ENCODE results near the gene OSBPL10.

Gene OSBPL10

DNA sequence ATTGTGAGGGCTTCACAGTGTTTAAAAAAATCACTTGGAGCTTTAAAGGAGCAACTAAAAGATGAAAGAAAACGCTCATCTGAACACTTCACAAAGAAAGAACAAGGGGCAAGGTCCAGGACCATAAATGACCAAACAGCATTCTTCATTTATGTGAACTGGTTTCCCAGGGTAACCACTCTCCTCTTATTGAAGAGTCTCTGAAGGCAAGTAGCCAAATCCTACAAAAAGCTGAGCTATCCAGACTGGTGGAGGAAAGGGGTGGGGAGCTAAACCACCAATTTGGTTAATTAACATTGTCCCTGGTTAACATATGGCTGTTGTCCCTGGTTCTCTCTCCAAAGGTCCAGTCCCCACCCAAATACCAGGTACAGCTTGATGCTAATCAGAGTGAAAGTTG lies 58.1 kb downstream of the OSBPL10 start:
- H3K4me3 ChIP-seq (replicated peaks; ENCODE audit: low read depth, low read length) = no peak overlapping the region
- no peak for DNase-seq (ENCODE audit: extremely low read depth, low read depth)

DNA sequence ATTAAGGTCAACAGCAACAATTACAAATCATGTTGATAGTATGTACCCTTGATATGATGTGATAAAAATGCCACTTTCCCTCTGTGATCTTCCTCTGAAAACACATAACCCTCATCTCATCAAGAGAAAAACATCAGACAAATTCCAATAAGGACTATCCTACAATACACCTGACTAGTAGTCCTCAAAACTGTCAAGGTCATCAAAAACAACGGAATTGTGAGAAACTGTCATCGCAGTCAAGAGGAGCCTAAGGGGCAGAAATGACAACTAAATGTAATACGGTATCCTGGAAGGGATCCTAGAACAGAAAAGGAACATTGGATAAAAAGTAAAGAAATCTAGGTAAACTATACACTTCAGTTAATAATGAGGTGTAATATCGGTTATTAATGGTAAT lies 59.2 kb downstream of the OSBPL10 start:
- no peak overlapping the region for H3K4me3 ChIP-seq (replicated peaks; ENCODE audit: low read depth, low read length)
- TF ChIP-seq, protein P1, sequence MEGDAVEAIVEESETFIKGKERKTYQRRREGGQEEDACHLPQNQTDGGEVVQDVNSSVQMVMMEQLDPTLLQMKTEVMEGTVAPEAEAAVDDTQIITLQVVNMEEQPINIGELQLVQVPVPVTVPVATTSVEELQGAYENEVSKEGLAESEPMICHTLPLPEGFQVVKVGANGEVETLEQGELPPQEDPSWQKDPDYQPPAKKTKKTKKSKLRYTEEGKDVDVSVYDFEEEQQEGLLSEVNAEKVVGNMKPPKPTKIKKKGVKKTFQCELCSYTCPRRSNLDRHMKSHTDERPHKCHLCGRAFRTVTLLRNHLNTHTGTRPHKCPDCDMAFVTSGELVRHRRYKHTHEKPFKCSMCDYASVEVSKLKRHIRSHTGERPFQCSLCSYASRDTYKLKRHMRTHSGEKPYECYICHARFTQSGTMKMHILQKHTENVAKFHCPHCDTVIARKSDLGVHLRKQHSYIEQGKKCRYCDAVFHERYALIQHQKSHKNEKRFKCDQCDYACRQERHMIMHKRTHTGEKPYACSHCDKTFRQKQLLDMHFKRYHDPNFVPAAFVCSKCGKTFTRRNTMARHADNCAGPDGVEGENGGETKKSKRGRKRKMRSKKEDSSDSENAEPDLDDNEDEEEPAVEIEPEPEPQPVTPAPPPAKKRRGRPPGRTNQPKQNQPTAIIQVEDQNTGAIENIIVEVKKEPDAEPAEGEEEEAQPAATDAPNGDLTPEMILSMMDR (IDR thresholded peaks at IDR 0.05; ENCODE audit: low read depth, low read length, missing control alignments) = no peak
- no peak for DNase-seq (ENCODE audit: extremely low read depth, low read depth)

More for the DNA sequence above, 58.1 kb downstream of the OSBPL10 start:
- TF ChIP-seq, protein P1 (IDR thresholded peaks at IDR 0.05; ENCODE audit: low read depth, low read length, missing control alignments) = no peak

DNA sequence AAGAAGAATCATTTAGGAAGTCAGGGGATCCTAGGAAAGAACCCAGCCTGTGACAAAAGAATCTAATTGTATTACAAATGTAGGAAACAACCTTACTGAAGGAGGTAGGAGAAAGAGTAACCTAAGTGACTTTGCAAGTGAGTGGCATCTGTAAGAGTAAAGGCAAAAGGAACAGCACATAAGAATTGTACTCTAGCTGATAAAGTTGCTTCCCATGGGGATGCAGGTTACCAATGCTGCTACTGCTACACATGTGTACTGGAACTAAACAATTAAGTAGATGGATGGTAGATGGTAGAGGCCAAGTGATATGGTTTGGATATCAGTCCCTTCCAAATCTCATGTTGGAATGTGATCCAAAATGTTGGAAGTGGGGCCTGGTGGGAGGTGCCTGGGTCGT lies 60.8 kb downstream of the OSBPL10 start:
- no peak for DNase-seq (ENCODE audit: extremely low read depth, low read depth)
- TF ChIP-seq, protein P1 (IDR thresholded peaks at IDR 0.05; ENCODE audit: low read depth, low read length, missing control alignments) = no peak
- H3K4me3 ChIP-seq (replicated peaks; ENCODE audit: low read depth, low read length) = no peak overlapping the region

DNA sequence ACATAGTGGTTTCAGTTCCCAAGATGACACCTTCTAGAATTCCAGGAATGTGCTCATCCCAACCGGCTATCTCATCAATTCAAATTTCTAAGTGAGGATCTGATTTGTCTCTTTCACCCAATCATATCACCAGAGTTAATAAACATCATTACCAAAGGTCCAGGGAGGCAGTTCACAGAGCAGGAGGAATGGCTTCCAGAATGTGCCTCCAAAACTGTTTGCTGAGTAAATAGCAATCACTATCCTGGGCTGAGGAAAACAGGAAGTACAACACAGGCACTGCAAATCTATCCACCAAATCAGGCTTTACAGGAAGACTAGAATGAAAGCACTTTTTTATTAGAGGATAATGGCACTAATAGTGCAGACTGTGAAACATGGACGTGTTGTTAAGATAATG lies 61.5 kb downstream of the OSBPL10 start:
- TF ChIP-seq, protein P1 (IDR thresholded peaks at IDR 0.05; ENCODE audit: low read depth, low read length, missing control alignments) = no peak
- no peak for DNase-seq (ENCODE audit: extremely low read depth, low read depth)
- H3K4me3 ChIP-seq (replicated peaks; ENCODE audit: low read depth, low read length) = no peak overlapping the region

DNA sequence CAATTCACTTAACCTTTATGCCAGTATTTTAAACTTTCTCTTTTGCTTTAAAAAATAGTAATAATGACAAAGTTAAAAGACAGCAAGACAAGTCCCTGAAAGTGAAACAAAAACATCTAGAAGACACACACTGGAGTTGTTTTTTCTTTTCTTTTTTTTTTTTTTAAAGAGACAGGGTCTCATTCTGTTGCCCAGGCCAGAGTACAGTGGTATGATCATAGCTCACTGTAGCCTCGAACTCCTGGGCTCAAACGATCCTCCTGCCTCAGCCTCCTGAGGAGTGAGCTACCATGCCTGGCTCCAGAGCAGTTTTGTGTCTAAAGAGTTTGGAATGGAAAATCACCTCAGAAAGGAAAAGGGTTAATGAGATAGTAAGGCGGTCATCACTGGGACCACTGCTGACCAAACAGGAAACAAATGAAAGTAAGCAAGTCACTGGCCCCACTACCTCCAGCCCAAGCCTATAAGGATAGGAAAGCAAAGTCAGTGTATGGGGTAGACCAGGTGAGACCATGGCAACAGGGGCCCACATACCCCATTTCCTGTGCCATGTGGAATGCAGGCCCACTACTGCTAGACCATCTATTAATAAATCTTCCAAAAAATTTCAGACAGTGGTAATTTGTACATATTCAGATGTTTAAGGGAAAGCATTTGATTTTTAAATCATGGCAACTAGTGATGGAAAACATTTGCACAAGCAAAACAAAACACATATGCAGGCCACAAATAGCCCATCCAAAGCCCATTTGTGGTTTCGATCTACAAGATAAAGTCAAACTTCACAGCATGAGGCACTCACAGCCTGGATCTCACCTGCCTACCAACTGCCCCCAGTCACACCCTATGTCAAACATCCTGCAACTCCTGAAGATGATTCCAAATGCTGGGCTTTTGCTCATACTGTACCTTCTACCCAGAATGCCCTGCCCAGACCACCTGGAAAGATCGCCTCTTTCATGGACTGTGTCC lies 62.6 kb downstream of the OSBPL10 start:
- no peak for DNase-seq (ENCODE audit: extremely low read depth, low read depth)
- no peak overlapping the region for H3K4me3 ChIP-seq (replicated peaks; ENCODE audit: low read depth, low read length)
- TF ChIP-seq, protein P1 (IDR thresholded peaks at IDR 0.05; ENCODE audit: low read depth, low read length, missing control alignments) = no peak

DNA sequence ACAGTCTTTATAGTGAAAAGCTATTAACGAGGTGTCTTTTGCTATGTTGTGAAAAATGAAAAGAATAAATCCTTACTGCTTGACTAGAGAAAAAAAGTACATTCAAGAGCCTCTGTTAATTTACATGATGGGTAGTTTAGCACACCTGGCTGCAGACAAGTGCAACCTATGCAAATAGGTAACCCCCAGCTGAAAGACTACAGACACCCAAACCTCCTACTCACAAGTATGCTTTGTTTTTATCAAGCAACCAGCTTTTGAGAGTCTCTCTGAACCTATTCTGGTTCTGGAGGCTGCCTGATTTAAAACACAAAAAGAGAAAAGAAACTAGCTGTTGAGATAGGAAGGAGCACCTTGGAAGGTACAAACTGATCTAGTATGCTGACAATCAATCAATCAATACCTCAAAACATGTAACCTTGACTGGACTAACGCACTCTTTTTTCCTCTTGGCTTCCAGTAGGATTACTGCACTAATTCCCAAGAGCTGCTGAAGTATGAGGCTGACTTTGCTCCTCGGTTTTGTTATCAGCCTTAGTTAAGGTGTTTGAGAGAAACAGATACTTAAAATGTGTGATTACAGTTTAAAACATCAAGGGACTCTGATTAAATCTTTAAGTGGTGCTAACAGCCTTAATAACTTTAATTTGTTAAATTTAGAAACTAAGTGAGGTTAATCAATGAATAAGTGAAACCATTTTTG lies 63.6 kb downstream of the OSBPL10 start:
- TF ChIP-seq, protein P1 (IDR thresholded peaks at IDR 0.05; ENCODE audit: low read depth, low read length, missing control alignments) = no peak
- no peak for DNase-seq (ENCODE audit: extremely low read depth, low read depth)
- H3K4me3 ChIP-seq (replicated peaks; ENCODE audit: low read depth, low read length) = no peak overlapping the region

Data from HFF-Myc (cell line).